OCI-LY1 (cell line): ENCODE data around the gene CHN1.

Source experiments
- H2AFZ ChIP-seq: fragments of 200-600 bp; sonication (generic), shearing (Covaris generic); 2 replicates; pipeline ENCODE4 v1.6.0; 2014; ENCODE audit warnings: antibody characterized with exemption, mild to moderate bottlenecking, low read length
- H3F3A ChIP-seq: fragments of 200-600 bp; sonication (generic), shearing (Covaris generic); 2 replicates; pipeline ENCODE4 v1.6.0; 2014; ENCODE audit warnings: mild to moderate bottlenecking, antibody characterized with exemption, low read length, moderate library complexity; ENCODE audit not compliant: insufficient read depth
- H3K27ac ChIP-seq: fragments of 200-600 bp; sonication (generic); 2 replicates; pipeline ENCODE4 v1.5.1; 2014; ENCODE audit warnings: low read length, mixed run types, mild to moderate bottlenecking, low read depth; ENCODE audit not compliant: poor library complexity, severe bottlenecking
- H3K27me3 ChIP-seq: fragments of 200-600 bp; sonication (generic); 2 replicates; pipeline ENCODE4 v1.6.0; 2014; ENCODE audit warnings: antibody characterized with exemption, mild to moderate bottlenecking, low read length, moderate library complexity; ENCODE audit not compliant: insufficient read depth
- H3K36me3 ChIP-seq: fragments of 200-600 bp; sonication (generic); 2 replicates; pipeline ENCODE4 v1.6.1; 2014; ENCODE audit warnings: mild to moderate bottlenecking, antibody characterized with exemption, low read length, moderate library complexity, mixed read lengths; ENCODE audit not compliant: insufficient read depth
- H3K4me1 ChIP-seq: fragments of 200-600 bp; sonication (generic); 2 replicates; pipeline ENCODE4 v1.5.1; 2014; ENCODE audit warnings: mild to moderate bottlenecking, low read length, moderate library complexity; ENCODE audit not compliant: insufficient read depth, severe bottlenecking
- H3K4me2 ChIP-seq: fragments of 200-600 bp; sonication (generic), shearing (Covaris generic); 2 replicates; pipeline ENCODE4 v1.6.1; 2014; ENCODE audit warnings: low read length
- H3K4me3 ChIP-seq: fragments of 200-600 bp; sonication (generic); 2 replicates; pipeline ENCODE4 v1.5.1; 2014; ENCODE audit warnings: low read length, low read depth, mild to moderate bottlenecking, mixed read lengths; ENCODE audit not compliant: poor library complexity, severe bottlenecking
- H3K79me2 ChIP-seq: fragments of 200-600 bp; shearing (Covaris generic); 2 replicates; pipeline ENCODE4 v1.6.1; 2016; ENCODE audit warnings: mixed run types, low read length, mixed read lengths; ENCODE audit not compliant: insufficient read depth
- H3K9ac ChIP-seq: fragments of 200-600 bp; sonication (generic), shearing (Covaris generic); 2 replicates; pipeline ENCODE4 v1.6.1; 2014; ENCODE audit warnings: mild to moderate bottlenecking, low read length, mixed read lengths
- H3K9me2 ChIP-seq: fragments of 200-600 bp; sonication (generic), shearing (Covaris generic); 2 replicates; pipeline ENCODE4 v1.6.1; 2014; ENCODE audit warnings: low read depth, mild to moderate bottlenecking, low read length, mixed read lengths
- H3K9me3 ChIP-seq: fragments of 200-600 bp; shearing (Covaris generic); 2 replicates; pipeline ENCODE4 v1.6.1; 2014; ENCODE audit warnings: low read length, mixed read lengths
- H4K20me1 ChIP-seq: fragments of 200-600 bp; sonication (generic), shearing (Covaris generic); 2 replicates; pipeline ENCODE4 v1.6.0; 2016; ENCODE audit warnings: mild to moderate bottlenecking, low read length; ENCODE audit not compliant: insufficient read depth
- CTCF ChIP-seq: fragments of 200-600 bp; sonication (generic), shearing (Covaris generic); IDR thresholded peaks from 2 replicates; pipeline ENCODE4 v1.5.1; 2017; ENCODE audit warnings: mild to moderate bottlenecking, antibody characterized with exemption, low read length, moderate library complexity, mixed read lengths
- EZH2 ChIP-seq: fragments of 200-600 bp; sonication (generic), shearing (Covaris generic); IDR thresholded peaks from 2 replicates; pipeline ENCODE4 v1.8.0; 2017; ENCODE audit warnings: borderline replicate concordance, mixed run types, mild to moderate bottlenecking, antibody characterized with exemption, low read length, moderate library complexity, mixed read lengths

CHN1 gene

DNA sequence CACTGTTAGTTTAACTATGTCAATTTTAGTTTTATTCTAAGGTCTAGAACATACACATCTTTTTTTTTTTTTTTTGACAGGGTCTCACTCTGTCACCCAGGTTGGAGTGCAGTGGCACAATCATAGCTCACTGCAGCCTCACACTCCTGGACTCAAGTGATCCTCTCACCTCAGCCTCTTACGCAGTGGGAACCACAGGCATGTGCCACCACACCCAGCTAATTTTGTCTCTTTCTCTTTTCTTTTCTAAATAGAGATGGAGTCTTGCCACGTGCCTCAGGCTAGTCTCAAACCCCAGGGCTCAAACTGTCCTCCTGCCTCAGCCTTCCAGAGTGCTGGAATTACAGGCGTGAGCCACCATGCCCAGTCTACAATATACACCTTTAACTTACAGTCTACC lies 171.4 kb downstream of the CHN1 start:
- Histone ChIP-seq H3K4me2 (no peak overlapping the region), H3K4me1 (no peaks in the 10 kb centered on the region), H3K79me2 (no peaks in the 10 kb centered on the region), H3K27ac (no peak overlapping the region), H3K9ac (no peak overlapping the region), H3K9me2 (no peaks in the 10 kb centered on the region), H3K36me3 (no peaks in the 10 kb centered on the region), H4K20me1 (no peaks in the 10 kb centered on the region), H3K9me3 (no peaks in the 10 kb centered on the region), H3K27me3 (no peaks in the 10 kb centered on the region), H3F3A (no peaks in the 10 kb centered on the region), H3K4me3 (no peak overlapping the region), H2AFZ (no peak overlapping the region)
- no peak for TF ChIP-seq CTCF
- no peak for TF ChIP-seq EZH2

DNA sequence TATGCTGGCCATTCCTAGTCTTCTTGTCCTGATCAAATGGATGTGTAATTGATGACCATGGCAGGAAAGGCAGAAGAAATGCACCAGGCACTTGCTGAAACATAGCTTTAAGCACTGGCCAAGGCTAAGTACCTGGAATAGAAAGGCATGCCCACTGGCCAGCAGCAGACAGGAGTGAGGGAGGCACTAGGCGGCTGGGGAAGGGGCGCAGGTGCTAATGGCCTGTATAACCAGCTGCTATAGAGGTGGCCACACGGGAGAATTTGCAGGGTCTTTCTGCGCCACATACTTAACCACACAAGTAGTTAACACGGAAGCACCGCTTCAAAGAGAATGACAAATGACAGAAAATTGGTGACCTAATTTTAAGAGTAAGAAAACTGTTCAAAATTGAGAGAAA lies 174.6 kb downstream of the CHN1 start:
- no peak overlapping the region for H2AFZ ChIP-seq
- no peaks in the 10 kb centered on the region for H3K9me2 ChIP-seq
- no peak overlapping the region for H3K27ac ChIP-seq
- H3K36me3 ChIP-seq: no peaks in the 10 kb centered on the region
- no peaks in the 10 kb centered on the region for H3K79me2 ChIP-seq
- H3K4me3 ChIP-seq: no peak overlapping the region
- H3F3A ChIP-seq: no peaks in the 10 kb centered on the region
- H3K9ac ChIP-seq: no peak overlapping the region
- H3K27me3 ChIP-seq: no peaks in the 10 kb centered on the region
- H3K9me3 ChIP-seq: no peaks in the 10 kb centered on the region
- H3K4me2 ChIP-seq: no peak overlapping the region
- no peaks in the 10 kb centered on the region for H3K4me1 ChIP-seq
- no peaks in the 10 kb centered on the region for H4K20me1 ChIP-seq
- TF ChIP-seq CTCF (no peak), EZH2 (no peak)

- Histone ChIP-seq H4K20me1 (no peaks in the 10 kb centered on the region), H3K27me3 (no peaks in the 10 kb centered on the region), H3K9me2 (no peaks in the 10 kb centered on the region), H3K9me3 (no peaks in the 10 kb centered on the region), H3K9ac (no peak overlapping the region), H3K4me3 (no peak overlapping the region), H3F3A (no peaks in the 10 kb centered on the region), H3K4me1 (no peaks in the 10 kb centered on the region), H3K36me3 (no peaks in the 10 kb centered on the region), H3K4me2 (no peak overlapping the region), H2AFZ (no peak overlapping the region), H3K27ac (no peak overlapping the region), H3K79me2 (no peaks in the 10 kb centered on the region)
- no peak for TF ChIP-seq EZH2
- TF ChIP-seq CTCF: no peak
Measured at GRCh38 chr2:174829550-174829949, 175.6 kb downstream of the CHN1 start.
